Activated CD4-positive, alpha-beta memory T cell treated with anti-CD3 and anti-CD28 coated beads, Interleukin-2, amount 10 ng/mL, durations not matched to agents 7 days and 5 days (primary cell): ENCODE measurements around the gene CIAO3. TPM values are rescaled to one million over a fixed set of nuclear protein-coding genes. Genes with fewer than 3 reads are reported as not detected.

Experiments
- CTCF ChIA-PET: fragments of 350-600 bp; sonication (Branson Sonifier 250); formaldehyde crosslinking; loops from one replicate; lab custom pipeline; 2021; ENCODE audit warnings: antibody characterized with exemption, inconsistent platforms; lab: Charles Lee
- POLR2A ChIA-PET: fragments of 350-600 bp; sonication (Branson Sonifier 250); formaldehyde crosslinking; loops from one replicate; lab custom pipeline; 2021; ENCODE audit warnings: antibody characterized with exemption; lab: Charles Lee
- DNase-seq: peaks from one replicate; pipeline ENCODE4 v3.0.0-alpha.2; 2020
- H3K27ac Mint-ChIP-seq: one replicate; pipeline ENCODE4 v1.8.0; 2021; ENCODE audit warnings: mild to moderate bottlenecking, mixed read lengths
- H3K27me3 Mint-ChIP-seq: one replicate; pipeline ENCODE4 v1.8.0; 2021; ENCODE audit warnings: mixed read lengths
- H3K36me3 Mint-ChIP-seq: one replicate; pipeline ENCODE4 v1.8.0; 2021; ENCODE audit warnings: low read depth, mixed read lengths
- H3K4me1 Mint-ChIP-seq: one replicate; pipeline ENCODE4 v1.8.0; 2021; ENCODE audit warnings: mixed read lengths
- H3K4me3 Mint-ChIP-seq: one replicate; pipeline ENCODE4 v1.8.0; 2021; ENCODE audit warnings: mild to moderate bottlenecking, mixed read lengths
- H3K9me3 Mint-ChIP-seq: one replicate; pipeline ENCODE4 v1.8.0; 2021; ENCODE audit warnings: mixed read lengths
- total RNA-seq, 2 experiments: library from RNA; stranded (reverse); gene quantifications; one replicate each; pipeline ENCODE4 v1.2.3, GENCODE V29; 2021

CIAO3 gene
- total RNA-seq, 2 experiments from 2014 or later: 34.0 to 34.8 TPM

DNA sequence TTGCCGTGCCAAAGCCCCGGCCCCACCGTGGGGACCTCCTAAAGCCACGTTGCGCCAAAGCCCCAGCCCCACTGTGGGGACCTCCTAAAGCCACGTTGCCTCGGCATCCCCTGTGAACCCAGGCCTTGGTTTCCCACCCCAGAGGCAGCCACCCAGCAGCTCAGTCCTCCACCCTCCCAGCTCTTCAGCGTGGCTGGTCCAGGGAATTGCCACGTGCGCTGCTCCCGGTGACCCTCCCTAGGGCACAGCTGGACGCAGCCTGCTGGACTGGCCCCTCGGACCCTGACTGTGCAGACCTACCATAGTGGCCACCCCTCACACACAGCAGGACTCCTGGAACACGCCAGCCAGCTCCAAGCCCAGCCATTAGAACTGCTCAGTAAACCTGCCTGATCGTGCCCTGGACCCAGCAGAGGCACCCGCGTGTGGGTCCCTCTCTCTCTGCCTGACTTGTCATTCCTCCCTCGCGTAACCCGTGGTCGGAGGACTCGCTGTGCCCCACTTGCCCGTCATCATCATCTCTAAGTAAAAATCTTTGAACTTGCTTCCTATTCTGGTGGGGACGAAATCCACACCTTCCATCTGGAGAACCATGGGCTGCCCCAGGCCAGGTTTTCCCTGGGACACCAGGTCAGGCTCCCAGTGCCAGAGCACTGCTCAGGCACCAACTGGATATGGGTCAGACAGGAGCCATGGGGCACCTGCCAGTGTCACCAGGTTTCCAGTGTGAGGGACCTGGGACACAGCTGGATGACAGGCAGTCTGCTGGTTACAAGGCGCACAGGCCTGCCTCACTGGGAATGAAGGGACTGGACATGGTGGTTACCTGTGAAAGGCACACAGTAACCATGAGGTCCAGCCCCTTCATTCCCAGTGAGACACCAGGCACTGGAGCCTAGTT, 5.6 kb downstream of the CIAO3 start:
- H3K4me3 Mint-ChIP-seq: no peak overlapping the region
- peaks cover 32% of the 10 kb centered on the region for H3K36me3 Mint-ChIP-seq
- no peaks in the 10 kb centered on the region for H3K9me3 Mint-ChIP-seq
- peak overlapping the region; percentile 57 for H3K27ac Mint-ChIP-seq
- no peaks in the 10 kb centered on the region for H3K27me3 Mint-ChIP-seq
- peaks cover 36% of the 10 kb centered on the region for H3K4me1 Mint-ChIP-seq
- DNase-seq: no peak
- POLR2A ChIA-PET: interaction anchor here (1.1 to 1.8 kb wide), 3 partner anchors 11 to 40 kb away, joined by 3 to 5 read pairs (median 4); partner anchors contain the start of gene ANTKMT
- CTCF ChIA-PET: interaction anchor here (0.6 to 1.5 kb wide), 6 partner anchors 10 to 28 kb away, joined by 3 to 8 read pairs (median 5); partner anchors contain the start of genes ANTKMT and METRN

DNA sequence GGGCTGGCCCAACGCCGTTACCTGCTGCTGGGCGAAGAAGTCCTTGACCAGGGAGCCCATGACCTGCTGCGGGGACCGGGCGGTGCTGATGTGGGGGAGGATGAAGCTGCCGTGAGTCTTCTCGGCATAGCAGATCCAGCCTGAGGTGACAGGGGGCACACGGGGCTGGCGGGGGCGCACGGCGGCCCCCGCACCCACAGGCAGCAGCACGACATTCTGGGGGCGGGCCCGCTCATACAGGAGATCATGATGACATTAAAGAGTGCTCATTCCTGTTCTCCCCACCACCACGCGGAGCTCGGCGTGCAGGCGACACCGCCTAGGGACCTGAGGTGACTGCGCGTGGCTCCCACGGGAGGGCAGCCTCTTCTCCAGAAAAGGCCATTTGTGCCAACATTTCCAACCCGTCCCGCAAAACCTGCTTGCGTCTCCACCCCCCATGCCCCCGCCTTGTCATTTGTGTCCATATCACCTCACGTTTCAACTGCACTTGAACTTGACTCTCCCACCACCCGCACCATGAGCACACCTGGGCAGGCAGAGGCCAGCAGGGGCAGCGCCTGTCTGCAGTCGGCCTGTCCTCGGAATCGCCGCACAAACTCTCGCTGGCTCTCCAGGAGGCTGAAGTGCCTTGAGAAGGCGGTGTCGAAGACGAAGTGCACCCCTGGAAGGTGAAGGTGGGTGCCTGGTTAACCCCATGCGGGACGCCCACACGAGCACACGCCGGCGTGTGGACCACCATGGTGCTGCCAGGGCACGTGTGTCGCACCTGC, 6.4 kb downstream of the CIAO3 start:
- Mint-ChIP-seq H3K27me3 (no peaks in the 10 kb centered on the region), H3K36me3 (peaks cover 30% of the 10 kb centered on the region), H3K27ac (no peak overlapping the region), H3K9me3 (no peaks in the 10 kb centered on the region), H3K4me3 (no peak overlapping the region), H3K4me1 (peaks cover 31% of the 10 kb centered on the region)
- ChIA-PET CTCF (interaction anchor here (0.6 to 1.2 kb wide), 2 partner anchors 17 to 22 kb away, joined by 3 read pairs; no protein-coding TSS in a partner anchor), POLR2A (interaction anchor here (1.8 kb wide), 1 partner anchor 10 kb away, joined by 5 read pairs; no protein-coding TSS in a partner anchor)
- no peak for DNase-seq

DNA sequence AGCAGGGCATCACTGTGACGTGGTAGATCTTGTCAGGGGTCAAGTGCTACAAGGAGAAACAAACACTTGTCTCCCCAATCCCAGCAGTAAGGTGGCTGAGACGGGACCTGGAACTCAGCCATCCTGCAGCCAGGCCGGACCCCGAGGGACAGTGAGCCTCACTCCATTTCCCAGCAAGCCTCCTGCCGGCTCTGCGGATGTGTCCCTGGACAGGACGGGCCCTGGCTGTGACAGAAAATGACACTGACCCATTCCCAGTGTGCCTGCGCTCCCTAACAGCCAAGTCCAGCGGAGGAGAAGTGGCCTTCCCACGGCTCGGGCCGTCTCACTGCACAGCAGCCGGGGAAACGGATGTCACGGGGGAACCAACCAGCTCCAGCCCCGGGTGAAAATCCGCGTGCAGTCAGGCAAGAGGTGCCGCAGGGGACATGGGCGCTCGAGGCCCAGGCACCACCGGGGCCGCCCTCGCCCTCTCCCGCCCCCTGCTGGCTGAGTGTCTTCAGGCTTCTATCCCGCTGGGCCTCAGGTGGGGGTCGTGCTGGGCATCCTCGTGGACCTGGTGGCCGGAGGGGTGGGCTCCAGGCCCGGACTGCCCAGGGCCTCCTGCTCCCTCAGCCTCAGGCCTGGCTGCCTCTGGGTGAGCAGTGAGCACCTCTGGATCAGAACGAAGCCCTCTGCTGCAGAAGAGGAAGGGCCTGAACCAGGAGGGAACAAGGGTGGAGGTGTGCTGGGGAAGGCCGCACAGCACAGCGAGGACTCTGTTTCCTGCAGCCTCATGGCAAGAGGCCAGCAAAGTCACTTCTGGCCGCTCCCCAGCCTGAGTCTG, 7.2 kb downstream of the CIAO3 start:
- DNase-seq: no peak
- POLR2A ChIA-PET: interaction anchor here (1.6 kb wide), 1 partner anchor 12 kb away, joined by 6 read pairs; the partner anchor contains the start of gene ANTKMT
- CTCF ChIA-PET: interaction anchor here (1.2 kb wide), 1 partner anchor 16 kb away, joined by 3 read pairs; no protein-coding TSS in a partner anchor
- no peak overlapping the region for H3K4me3 Mint-ChIP-seq
- no peak overlapping the region for H3K27ac Mint-ChIP-seq
- H3K4me1 Mint-ChIP-seq: peaks cover 27% of the 10 kb centered on the region
- no peaks in the 10 kb centered on the region for H3K9me3 Mint-ChIP-seq
- no peaks in the 10 kb centered on the region for H3K27me3 Mint-ChIP-seq
- H3K36me3 Mint-ChIP-seq: peaks cover 26% of the 10 kb centered on the region

DNA sequence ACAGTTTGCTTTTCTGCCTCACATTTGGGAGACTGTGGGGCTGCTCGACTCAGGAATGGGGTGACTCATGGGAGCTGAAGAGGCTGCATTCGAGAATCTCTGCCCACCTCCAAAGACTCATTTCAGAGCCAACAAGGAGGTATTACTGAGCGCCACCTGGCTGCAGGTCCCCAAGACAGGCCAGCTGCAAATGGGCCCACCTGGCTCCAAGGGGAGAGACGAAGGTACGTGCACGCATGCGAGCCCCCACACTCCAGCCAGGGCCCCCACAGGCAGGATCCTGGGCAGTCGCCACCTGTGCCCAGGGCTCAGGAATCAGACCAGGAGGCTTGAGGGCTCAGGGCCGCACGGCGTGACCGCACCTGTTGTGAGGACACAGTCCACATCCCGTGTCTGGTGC, 7.9 kb downstream of the CIAO3 start:
- ChIA-PET CTCF (interaction anchor here (1.2 kb wide), 1 partner anchor 16 kb away, joined by 3 read pairs; no protein-coding TSS in a partner anchor), POLR2A (interaction anchor here (1.6 kb wide), 1 partner anchor 11 kb away, joined by 6 read pairs; the partner anchor contains the start of gene ANTKMT)
- Mint-ChIP-seq H3K4me3 (no peak overlapping the region), H3K27ac (no peak overlapping the region), H3K36me3 (peaks cover 24% of the 10 kb centered on the region), H3K4me1 (peaks cover 25% of the 10 kb centered on the region), H3K9me3 (no peaks in the 10 kb centered on the region), H3K27me3 (no peaks in the 10 kb centered on the region)
- no peak for DNase-seq

DNA sequence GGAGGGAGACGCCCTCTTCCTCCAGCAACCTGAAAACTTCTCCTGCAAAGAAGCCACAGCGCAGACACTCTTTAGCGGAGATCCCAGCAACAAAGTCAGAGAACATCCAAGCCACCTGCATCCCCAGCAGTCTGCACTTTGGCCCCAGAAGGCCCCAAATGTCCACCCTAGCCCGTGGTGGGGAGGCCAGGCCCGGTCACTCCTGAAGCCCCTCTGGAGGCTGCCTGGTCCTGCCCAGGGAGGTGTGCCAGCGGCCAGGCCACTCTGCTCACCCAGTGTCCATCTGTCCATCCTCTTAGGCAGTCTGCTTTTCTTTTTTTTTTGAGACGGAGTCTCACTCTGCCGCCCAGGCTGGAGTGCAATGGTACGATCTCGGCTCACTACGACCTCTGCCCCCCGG, 8.5 kb downstream of the CIAO3 start:
- no peaks in the 10 kb centered on the region for H3K27me3 Mint-ChIP-seq
- no peak overlapping the region for H3K27ac Mint-ChIP-seq
- H3K36me3 Mint-ChIP-seq: peaks cover 21% of the 10 kb centered on the region
- no peak for DNase-seq
- POLR2A ChIA-PET: interaction anchor here (1.6 kb wide), 1 partner anchor 11 kb away, joined by 6 read pairs; the partner anchor contains the start of gene ANTKMT
- CTCF ChIA-PET: interaction anchor here (1.4 kb wide), 1 partner anchor 54 kb away, joined by 3 read pairs; no protein-coding TSS in a partner anchor
- H3K9me3 Mint-ChIP-seq: no peaks in the 10 kb centered on the region
- peaks cover 21% of the 10 kb centered on the region for H3K4me1 Mint-ChIP-seq
- H3K4me3 Mint-ChIP-seq: no peak overlapping the region

DNA sequence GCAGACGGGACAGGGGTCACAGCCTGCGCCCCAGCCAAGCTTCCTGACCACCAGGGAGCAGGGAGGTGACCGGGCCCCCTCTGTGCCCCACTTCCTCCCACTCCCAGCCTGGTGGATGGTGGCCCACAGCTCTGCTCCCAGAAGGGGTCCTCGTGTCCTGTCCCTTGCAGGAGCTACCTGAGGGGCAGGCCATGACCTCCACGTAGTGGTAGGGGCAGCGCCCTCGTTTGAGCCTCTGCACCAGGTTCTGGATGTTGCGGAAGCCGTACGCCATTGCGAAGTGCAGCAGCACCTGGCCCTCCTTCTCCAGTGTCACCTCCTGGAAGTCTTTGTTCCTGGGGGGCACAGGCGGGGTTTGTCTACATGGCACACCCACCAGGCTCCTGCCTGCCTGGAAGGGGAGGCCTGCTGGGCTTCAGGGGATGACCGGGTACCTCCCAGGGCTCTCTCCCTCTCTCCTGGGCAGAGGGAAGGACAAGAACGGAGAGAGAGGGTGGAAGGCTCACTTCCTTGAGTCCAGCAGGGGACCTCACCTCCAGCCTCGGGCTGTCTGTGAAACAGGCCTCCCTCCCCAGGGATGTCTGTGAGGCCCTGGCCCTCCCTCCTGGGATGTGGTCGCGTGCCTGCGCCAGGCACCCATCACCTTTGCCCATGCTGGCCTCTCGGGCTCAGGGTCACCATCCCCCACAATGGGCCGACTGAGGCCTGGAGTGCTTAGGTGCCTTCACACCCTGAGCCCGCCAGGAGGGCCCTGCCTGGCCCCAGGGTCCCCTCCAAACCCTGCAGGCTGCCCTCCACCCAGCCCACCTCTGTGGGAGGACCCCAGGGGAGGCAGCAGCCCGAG, 9.9 kb downstream of the CIAO3 start:
- Mint-ChIP-seq H3K27me3 (no peaks in the 10 kb centered on the region), H3K4me1 (peaks cover 12% of the 10 kb centered on the region), H3K36me3 (peaks cover 13% of the 10 kb centered on the region), H3K9me3 (no peaks in the 10 kb centered on the region), H3K4me3 (no peak overlapping the region), H3K27ac (no peak overlapping the region)
- POLR2A ChIA-PET: interaction anchor here (0.9 to 1.3 kb wide), 4 partner anchors 9 to 57 kb away, joined by 3 to 4 read pairs (median 4); partner anchors contain the start of genes CHTF18, CIAO3 and RPUSD1
- DNase-seq: no peak
- CTCF ChIA-PET: interaction anchor here (0.8 to 1.4 kb wide), 2 partner anchors 56 to 173 kb away, joined by 3 read pairs; no protein-coding TSS in a partner anchor

DNA sequence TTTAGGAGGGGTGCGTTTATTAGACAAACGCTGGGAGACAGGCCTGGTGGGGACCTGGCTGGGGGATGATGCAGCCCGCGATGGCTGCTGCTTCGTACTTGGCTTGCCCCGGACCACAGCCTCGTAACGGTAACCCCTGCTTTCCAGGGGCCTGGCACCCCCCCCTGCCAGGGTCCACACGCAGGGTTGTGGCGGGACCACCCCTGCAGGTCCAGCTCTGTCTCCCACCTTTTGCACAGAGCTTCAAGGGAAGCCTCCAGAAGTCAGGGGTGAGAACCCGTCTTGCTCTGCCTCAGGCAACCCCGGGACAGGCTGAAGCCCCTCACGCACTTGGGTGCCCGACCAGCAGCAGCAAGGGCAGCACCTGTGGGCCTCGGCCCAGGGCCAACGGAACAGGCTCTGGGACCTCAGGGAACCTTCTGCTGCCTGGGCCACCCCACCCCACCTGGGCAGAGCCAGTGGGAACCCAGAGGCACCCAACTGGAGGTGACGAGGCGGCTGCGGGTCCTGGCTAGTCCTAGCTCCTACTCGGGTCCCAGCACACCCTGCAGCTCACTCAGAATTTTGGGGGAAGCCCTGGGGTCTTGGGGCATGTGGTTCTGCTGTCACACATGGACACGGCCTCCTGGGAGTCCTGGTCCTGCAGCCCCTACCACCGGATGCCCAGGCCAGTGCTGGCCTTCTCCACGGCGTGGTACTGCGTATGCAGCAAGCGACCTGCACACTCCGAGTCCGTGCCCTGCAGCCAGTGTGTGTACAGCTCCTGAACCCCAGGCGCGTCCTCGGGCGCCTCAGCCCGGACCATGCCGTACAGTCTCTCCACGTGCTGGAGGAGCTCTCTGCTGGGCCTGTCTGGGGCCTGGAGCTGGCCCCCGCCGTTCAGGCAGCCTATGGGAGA, 10.8 kb downstream of the CIAO3 start:
- H3K36me3 Mint-ChIP-seq: peaks cover 9% of the 10 kb centered on the region
- POLR2A ChIA-PET: interaction anchor here (0.7 to 1.3 kb wide), 5 partner anchors 10 to 58 kb away, joined by 3 to 4 read pairs (median 4); partner anchors contain the start of genes CHTF18, CIAO3 and RPUSD1
- DNase-seq: no peak

DNA sequence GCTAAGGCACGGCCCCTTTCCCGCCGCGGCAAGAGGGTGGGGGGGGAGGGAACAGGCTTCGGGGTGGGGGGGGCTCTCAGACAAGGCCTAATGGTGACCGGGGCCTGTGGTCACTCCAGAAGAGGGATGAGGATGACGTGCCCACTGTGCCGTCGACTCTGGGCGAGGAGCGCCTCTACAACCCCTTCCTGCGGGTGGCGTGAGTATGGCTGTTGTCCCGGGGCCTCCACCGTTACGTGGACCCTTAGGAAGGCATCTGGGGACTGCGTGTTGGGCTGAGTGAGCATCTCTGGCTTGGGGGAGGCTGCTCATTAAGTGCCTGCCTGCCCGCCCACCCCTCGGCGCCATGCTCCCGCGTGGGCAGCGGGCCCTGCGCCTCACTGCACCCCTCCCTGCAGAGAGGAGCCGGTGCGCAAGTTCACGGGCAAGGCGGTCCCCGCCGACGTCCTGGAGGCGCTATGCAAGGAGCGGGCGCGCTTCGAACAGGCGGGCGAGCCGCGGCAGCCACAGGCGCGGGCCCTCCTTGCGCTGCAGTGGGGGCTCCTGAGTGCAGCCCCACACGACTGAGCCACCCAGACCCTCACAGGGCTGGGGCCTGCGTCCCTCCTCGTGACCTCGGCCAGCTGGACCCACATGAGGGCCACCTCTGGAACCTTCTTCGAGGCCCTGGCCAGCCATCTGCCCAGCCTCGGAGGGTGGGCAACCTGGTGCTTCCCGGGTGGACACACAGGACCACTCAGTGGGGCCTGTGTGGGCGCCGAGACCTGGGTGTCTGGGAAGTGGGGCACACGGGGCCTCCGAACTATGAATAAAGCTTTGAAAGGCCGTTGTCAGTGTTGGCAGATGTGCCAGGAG, 11.7 kb downstream of the CIAO3 start:
- H3K4me1 Mint-ChIP-seq: peaks cover 3% of the 10 kb centered on the region
- no peak overlapping the region for H3K27ac Mint-ChIP-seq
- no peak for DNase-seq
- CTCF ChIA-PET: interaction anchor here (1.9 kb wide), 1 partner anchor 12 kb away, joined by 9 read pairs; the partner anchor contains the start of gene CIAO3
- H3K4me3 Mint-ChIP-seq: no peak overlapping the region
- H3K27me3 Mint-ChIP-seq: no peaks in the 10 kb centered on the region
- POLR2A ChIA-PET: interaction anchor here (0.7 to 2.5 kb wide), 4 partner anchors 13 to 59 kb away, joined by 4 to 7 read pairs (median 6); partner anchors contain the start of genes CHTF18, RPUSD1 and WDR24
- no peaks in the 10 kb centered on the region for H3K9me3 Mint-ChIP-seq
- peaks cover 4% of the 10 kb centered on the region for H3K36me3 Mint-ChIP-seq

More for the DNA sequence above, 10.8 kb downstream of the CIAO3 start:
- H3K4me3 Mint-ChIP-seq: no peak overlapping the region
- no peaks in the 10 kb centered on the region for H3K27me3 Mint-ChIP-seq
- H3K27ac Mint-ChIP-seq: no peak overlapping the region
- H3K9me3 Mint-ChIP-seq: no peaks in the 10 kb centered on the region
- H3K4me1 Mint-ChIP-seq: peaks cover 3% of the 10 kb centered on the region
- CTCF ChIA-PET: no interaction called here

DNA sequence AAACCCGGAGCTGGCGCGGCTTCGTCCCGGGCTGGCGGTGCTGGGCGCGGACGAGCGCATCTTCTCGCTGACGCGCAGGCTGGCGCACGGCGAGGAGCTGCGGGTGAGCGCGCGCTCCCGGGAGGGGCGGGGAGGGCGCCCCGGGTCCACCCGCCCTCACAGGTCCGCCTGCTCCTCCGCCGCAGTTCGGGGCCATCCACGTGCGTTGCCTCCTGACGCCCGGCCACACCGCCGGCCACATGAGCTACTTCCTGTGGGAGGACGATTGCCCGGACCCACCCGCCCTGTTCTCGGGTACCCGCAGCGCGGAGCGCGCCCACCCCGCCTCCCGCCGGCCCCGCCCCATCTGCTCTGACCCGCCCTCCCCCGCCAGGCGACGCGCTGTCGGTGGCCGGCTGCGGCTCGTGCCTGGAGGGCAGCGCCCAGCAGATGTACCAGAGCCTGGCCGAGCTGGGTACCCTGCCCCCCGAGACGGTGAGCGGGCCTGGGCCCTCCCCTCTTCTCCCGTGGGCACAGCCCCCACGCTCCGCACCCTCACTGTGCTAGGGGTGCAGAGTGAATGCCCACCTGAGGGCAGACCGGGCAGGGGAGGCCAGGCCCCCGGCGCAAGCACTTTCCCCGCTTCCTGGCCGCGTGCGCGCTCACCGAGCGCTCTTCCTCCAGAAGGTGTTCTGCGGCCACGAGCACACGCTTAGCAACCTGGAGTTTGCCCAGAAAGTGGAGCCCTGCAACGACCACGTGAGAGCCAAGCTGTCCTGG, 12.5 kb downstream of the CIAO3 start:
- CTCF ChIA-PET: interaction anchor here (1.3 to 1.9 kb wide), 3 partner anchors 13 to 18 kb away, joined by 4 to 9 read pairs (median 4); partner anchors contain the start of gene CIAO3
- POLR2A ChIA-PET: interaction anchor here (0.7 to 2.5 kb wide), 6 partner anchors 8 to 60 kb away, joined by 4 to 7 read pairs (median 6); partner anchors contain the start of genes CHTF18, CIAO3, RPUSD1 and WDR24
- Mint-ChIP-seq H3K4me1 (peaks cover 3% of the 10 kb centered on the region), H3K4me3 (no peak overlapping the region), H3K27ac (no peak overlapping the region), H3K36me3 (peaks cover 4% of the 10 kb centered on the region), H3K9me3 (no peaks in the 10 kb centered on the region), H3K27me3 (no peaks in the 10 kb centered on the region)
- peak; percentile 64 for DNase-seq
